DND-41 (cell line): ENCODE results near the gene CYP27B1.

Experiments used
- EZH2 ChIP-seq: IDR thresholded peaks from 3 replicates; pipeline ENCODE4 v1.6.1; 2012; ENCODE audit warnings: borderline replicate concordance, low read depth, mild to moderate bottlenecking, moderate library complexity, low read length, inconsistent platforms; ENCODE audit not compliant: severe bottlenecking
- TF ChIP-seq, protein P1 (sequence below): IDR thresholded peaks from 2 replicates; pipeline ENCODE4 v1.5.1; 2012; ENCODE audit warnings: borderline replicate concordance, low read length, moderate library complexity, mild to moderate bottlenecking; ENCODE audit not compliant: poor library complexity, severe bottlenecking; ENCODE audit errors: extremely low read depth

DNA sequence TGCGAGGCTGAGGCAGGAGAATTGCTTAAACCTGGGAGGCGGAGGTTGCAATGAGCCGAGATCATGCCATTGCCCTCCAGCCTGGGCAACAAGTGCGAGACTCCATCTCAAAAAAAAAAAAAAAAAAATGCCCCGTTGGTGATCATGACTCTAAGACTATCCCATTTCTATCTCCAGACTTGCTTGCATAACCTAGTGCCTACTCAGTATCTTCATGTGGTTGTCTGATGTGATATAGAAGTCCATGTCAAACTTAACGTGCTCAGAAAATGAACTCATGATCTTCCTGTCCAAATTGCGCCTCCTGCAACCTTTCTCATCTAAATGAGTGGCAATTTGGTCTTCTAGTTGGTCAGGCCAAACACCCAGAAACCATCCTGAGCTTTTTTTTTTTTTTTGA lies 11.0 kb upstream of the CYP27B1 start:
- TF ChIP-seq, protein P1, sequence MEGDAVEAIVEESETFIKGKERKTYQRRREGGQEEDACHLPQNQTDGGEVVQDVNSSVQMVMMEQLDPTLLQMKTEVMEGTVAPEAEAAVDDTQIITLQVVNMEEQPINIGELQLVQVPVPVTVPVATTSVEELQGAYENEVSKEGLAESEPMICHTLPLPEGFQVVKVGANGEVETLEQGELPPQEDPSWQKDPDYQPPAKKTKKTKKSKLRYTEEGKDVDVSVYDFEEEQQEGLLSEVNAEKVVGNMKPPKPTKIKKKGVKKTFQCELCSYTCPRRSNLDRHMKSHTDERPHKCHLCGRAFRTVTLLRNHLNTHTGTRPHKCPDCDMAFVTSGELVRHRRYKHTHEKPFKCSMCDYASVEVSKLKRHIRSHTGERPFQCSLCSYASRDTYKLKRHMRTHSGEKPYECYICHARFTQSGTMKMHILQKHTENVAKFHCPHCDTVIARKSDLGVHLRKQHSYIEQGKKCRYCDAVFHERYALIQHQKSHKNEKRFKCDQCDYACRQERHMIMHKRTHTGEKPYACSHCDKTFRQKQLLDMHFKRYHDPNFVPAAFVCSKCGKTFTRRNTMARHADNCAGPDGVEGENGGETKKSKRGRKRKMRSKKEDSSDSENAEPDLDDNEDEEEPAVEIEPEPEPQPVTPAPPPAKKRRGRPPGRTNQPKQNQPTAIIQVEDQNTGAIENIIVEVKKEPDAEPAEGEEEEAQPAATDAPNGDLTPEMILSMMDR = no peak
- no peak for TF ChIP-seq EZH2
